H1 (cell line): ENCODE data around the gene BNC1. TPM values are rescaled to one million over a fixed set of nuclear protein-coding genes. Genes with fewer than 3 reads are reported as not detected.

ENCODE experiments used
- CTCF ChIA-PET: fragments of 300-600 bp; sonication (Branson Sonifier 250); formaldehyde crosslinking; loops from one replicate; lab custom pipeline; 2021; ENCODE audit not compliant: partially characterized antibody; lab: Charles Lee
- POLR2A ChIA-PET: fragments of 300-600 bp; sonication (Branson Sonifier 250); formaldehyde crosslinking; loops from one replicate; lab custom pipeline; 2021; ENCODE audit warnings: inconsistent platforms; ENCODE audit not compliant: partially characterized antibody; lab: Charles Lee
- DNase-seq, 2 experiments: peaks; one replicate each; pipeline versions ENCODE4 v3.0.0 to v3.0.0-alpha.2; 2010 to 2022; ENCODE audit warnings: low spot score in 2 of 2, low read depth in 1 of 2, mixed read lengths in 1 of 2
- FAIRE-seq: peaks from 2 replicates; lab custom pipeline; 2011; peaks lifted over from hg19 to GRCh38; lab: Jason Lieb, UNC
- H2AFZ ChIP-seq: 2 replicates; pipeline ENCODE4 v1.8.1; 2012; ENCODE audit warnings: low read length, inconsistent platforms
- H2AK5ac ChIP-seq: 2 replicates; pipeline ENCODE4 v1.6.1; 2013; ENCODE audit warnings: low read depth, low read length
- H2BK120ac ChIP-seq: replicated peaks from 2 replicates; pipeline ENCODE3; 2013; ENCODE audit warnings: low read depth, low read length, inconsistent platforms
- H2BK12ac ChIP-seq: 2 replicates; pipeline ENCODE4 v1.6.1; 2013; ENCODE audit warnings: low read depth, low read length
- H2BK15ac ChIP-seq: 2 replicates; pipeline ENCODE4 v1.6.1; 2013; ENCODE audit warnings: low read length
- H2BK20ac ChIP-seq: 2 replicates; pipeline ENCODE4 v1.6.1; 2013; ENCODE audit warnings: low read length
- H2BK5ac ChIP-seq: 2 replicates; pipeline ENCODE4 v1.6.1; 2013; ENCODE audit warnings: low read depth, low read length
- H3K14ac ChIP-seq: 2 replicates; pipeline ENCODE4 v1.6.1; 2013; ENCODE audit warnings: inconsistent platforms; ENCODE audit not compliant: insufficient read length
- H3K18ac ChIP-seq: 2 replicates; pipeline ENCODE4 v1.6.1; 2013; ENCODE audit warnings: low read length; ENCODE audit errors: extremely low read depth
- H3K23ac ChIP-seq: 2 replicates; pipeline ENCODE4 v1.6.1; 2013; ENCODE audit warnings: inconsistent platforms; ENCODE audit not compliant: insufficient read length
- H3K23me2 ChIP-seq: 2 replicates; pipeline ENCODE4 v1.6.1; 2013; ENCODE audit warnings: low read depth, low read length
- H3K27ac ChIP-seq: 2 replicates; pipeline ENCODE4 v1.6.1; 2011; ENCODE audit warnings: low read depth, low read length, inconsistent platforms
- H3K27me3 ChIP-seq, 4 experiments: replicated peaks in 1 of 4; 1 replicate in 1 of 4; 2 replicates in 3 of 4; pipeline versions ENCODE4 v1.6.1 to v1.8.1; 2011 to 2013; ENCODE audit warnings: low read length in 3 of 4, mild to moderate bottlenecking in 3 of 4, inconsistent platforms in 2 of 4, mixed read lengths in 2 of 4, moderate library complexity in 1 of 4; ENCODE audit not compliant: control insufficient read depth in 3 of 4, insufficient read depth in 3 of 4; ENCODE audit errors: extremely low read depth in 1 of 4
- H3K36me3 ChIP-seq, 4 experiments: 2 replicates each; pipeline versions ENCODE4 v1.6.1 to v1.8.1; 2011 to 2013; ENCODE audit warnings: mild to moderate bottlenecking in 4 of 4, low read length in 3 of 4, moderate library complexity in 2 of 4, control low read depth in 1 of 4, inconsistent platforms in 1 of 4; ENCODE audit not compliant: insufficient read depth in 4 of 4, control insufficient read depth in 2 of 4
- H3K4ac ChIP-seq: replicated peaks from 2 replicates; pipeline ENCODE3; 2013; ENCODE audit warnings: low read length, low read depth, mixed read lengths, inconsistent platforms; ENCODE audit not compliant: insufficient read length
- H3K4me1 ChIP-seq, 4 experiments: replicated peaks in 1 of 4; 1 replicate in 1 of 4; 2 replicates in 3 of 4; pipeline versions ENCODE4 v1.6.1 to v1.8.1; 2011 to 2013; ENCODE audit warnings: low read length in 3 of 4, inconsistent platforms in 2 of 4, mixed read lengths in 1 of 4; ENCODE audit not compliant: insufficient read depth in 4 of 4, control insufficient read depth in 3 of 4
- H3K4me2 ChIP-seq, 2 experiments: 2 replicates each; pipeline versions ENCODE4 v1.6.1 to v1.8.1; 2011 to 2013; ENCODE audit warnings: low read depth in 2 of 2, low read length in 2 of 2, control low read depth in 1 of 2, inconsistent platforms in 1 of 2, mild to moderate bottlenecking in 1 of 2; ENCODE audit not compliant: insufficient read depth in 1 of 2
- H3K4me3 ChIP-seq, 4 experiments: fragments of 200-600, 300-600 bp in 1 of 4; sonication (generic), shearing (Covaris generic), sonication (Bioruptor Twin) in 1 of 4; 2 replicates each; pipeline versions ENCODE4 v1.5.1 to v1.8.1; 2011 to 2016; ENCODE audit warnings: low read length in 4 of 4, low read depth in 3 of 4, control low read depth in 2 of 4, inconsistent platforms in 2 of 4, mild to moderate bottlenecking in 2 of 4, mixed read lengths in 1 of 4, moderate library complexity in 1 of 4; ENCODE audit not compliant: insufficient read depth in 2 of 4; ENCODE audit errors: extremely low read depth in 1 of 4
- H3K56ac ChIP-seq: replicated peaks from 2 replicates; pipeline ENCODE3; 2013; ENCODE audit warnings: low read depth, mild to moderate bottlenecking, mixed read lengths, low read length, inconsistent platforms; ENCODE audit not compliant: insufficient read length
- H3K79me1 ChIP-seq: 2 replicates; pipeline ENCODE4 v1.6.1; 2013; ENCODE audit warnings: low read depth, low read length, control low read depth
- H3K79me2 ChIP-seq, 2 experiments: 2 replicates each; pipeline versions ENCODE4 v1.6.1 to v1.8.1; 2012 to 2013; ENCODE audit warnings: low read length in 2 of 2, mild to moderate bottlenecking in 2 of 2, inconsistent platforms in 1 of 2; ENCODE audit not compliant: insufficient read depth in 2 of 2, control insufficient read depth in 1 of 2
- H3K9ac ChIP-seq, 4 experiments: replicated peaks in 1 of 4; 1 replicate in 1 of 4; 2 replicates in 3 of 4; pipeline versions ENCODE4 v1.6.1 to v1.8.1; 2011 to 2013; ENCODE audit warnings: low read depth in 3 of 4, low read length in 3 of 4, control low read depth in 2 of 4, mild to moderate bottlenecking in 2 of 4, moderate library complexity in 2 of 4, inconsistent platforms in 1 of 4; ENCODE audit errors: extremely low read depth in 1 of 4
- H3K9me3 ChIP-seq, 2 experiments: 2 replicates each; pipeline versions ENCODE4 v1.6.1 to v1.8.1; 2012 to 2013; ENCODE audit warnings: mild to moderate bottlenecking in 2 of 2, moderate library complexity in 2 of 2, control low read depth in 1 of 2, inconsistent platforms in 1 of 2, low read depth in 1 of 2, low read length in 1 of 2, mixed read lengths in 1 of 2; ENCODE audit not compliant: insufficient read depth in 2 of 2
- H4K20me1 ChIP-seq, 2 experiments: replicated peaks in 1 of 2; 2 replicates each; pipeline versions ENCODE3 to v1.8.1; 2011 to 2013; ENCODE audit warnings: inconsistent platforms in 2 of 2, low read length in 2 of 2, mild to moderate bottlenecking in 1 of 2; ENCODE audit not compliant: insufficient read depth in 2 of 2, control insufficient read depth in 1 of 2
- H4K5ac ChIP-seq: 2 replicates; pipeline ENCODE4 v1.6.1; 2013; ENCODE audit warnings: low read length, low read depth, mixed read lengths, inconsistent platforms; ENCODE audit not compliant: insufficient read length
- H4K8ac ChIP-seq: 2 replicates; pipeline ENCODE4 v1.8.0; 2013; ENCODE audit warnings: mild to moderate bottlenecking, moderate library complexity, low read length, inconsistent platforms; ENCODE audit not compliant: insufficient read depth; ENCODE audit errors: extremely low read depth
- H4K91ac ChIP-seq: replicated peaks from 2 replicates; pipeline ENCODE3; 2013; ENCODE audit warnings: low read length, mixed read lengths, inconsistent platforms; ENCODE audit not compliant: insufficient read length
- BCL11A ChIP-seq, 2 experiments: IDR thresholded peaks; one replicate each; pipeline ENCODE4 v1.6.1; 2011; ENCODE audit warnings: low read depth in 2 of 2, low read length in 2 of 2, mild to moderate bottlenecking in 2 of 2
- CHD2 ChIP-seq: IDR thresholded peaks from 2 replicates; pipeline ENCODE4 v1.6.1; 2012; ENCODE audit warnings: low read length, improper control_type of control experiment
- NRF1 ChIP-seq: IDR thresholded peaks from 2 replicates; pipeline ENCODE4 v1.6.1; 2011; ENCODE audit warnings: mild to moderate bottlenecking, low read depth, low read length, improper control_type of control experiment
- RAD21 ChIP-seq, 2 experiments: IDR thresholded peaks in 1 of 2; conservative IDR thresholded peaks in 1 of 2; 2 replicates each; pipeline ENCODE4 v1.6.1; 2011; ENCODE audit warnings: low read depth in 2 of 2, low read length in 2 of 2, improper control_type of control experiment in 1 of 2, inconsistent platforms in 1 of 2, mild to moderate bottlenecking in 1 of 2, moderate library complexity in 1 of 2
- RBBP5 ChIP-seq: IDR thresholded peaks from 2 replicates; pipeline ENCODE4 v1.7.1; 2012; ENCODE audit warnings: low read depth, mild to moderate bottlenecking, inconsistent platforms, low read length, moderate library complexity, borderline replicate concordance
- RFX5 ChIP-seq: IDR thresholded peaks from 2 replicates; pipeline ENCODE4 v1.6.1; 2011; ENCODE audit warnings: low read depth, low read length, improper control_type of control experiment, borderline replicate concordance
- SP1 ChIP-seq: IDR thresholded peaks from 2 replicates; pipeline ENCODE4 v1.6.1; 2011; ENCODE audit warnings: low read depth, low read length
- SP2 ChIP-seq: IDR thresholded peaks from 2 replicates; pipeline ENCODE4 v1.6.1; 2012; ENCODE audit warnings: mild to moderate bottlenecking, low read length, inconsistent platforms
- TCF12 ChIP-seq: IDR thresholded peaks from 2 replicates; pipeline ENCODE4 v1.6.1; 2011; ENCODE audit warnings: low read depth, mild to moderate bottlenecking, low read length
- WGBS, 2 experiments: shearing (Covaris generic) in 1 of 2; methylation state at CpG; one replicate each; pipeline versions ENCODE4 v1.1.6 to v1.1.7; 2013 to 2015; ENCODE audit warnings: low lambda C conversion rate in 2 of 2, mixed read lengths in 2 of 2, inconsistent platforms in 1 of 2, low coverage in 1 of 2, missing lambda C conversion rate in 1 of 2; ENCODE audit not compliant: insufficient replicate concordance in 2 of 2, insufficient coverage in 1 of 2, insufficient read length in 1 of 2; ENCODE audit errors: extremely low coverage in 1 of 2, missing lambda C conversion rate in 1 of 2; 5-methylcytosine and 5-hydroxymethylcytosine counted together
- polyA plus RNA-seq, 7 experiments: library from polyadenylated mRNA; depleted of rRNA in 3 of 7; stranded (reverse) in 5 of 7; unstranded in 2 of 7; fragments of >200 nt in 5 of 7; fragments of 200-250 nt in 2 of 7; gene quantifications; 1 replicate in 5 of 7; 2 replicates in 1 of 7; 4 replicates in 1 of 7; pipeline versions ENCODE4 v1.2.1 to v1.2.3, GENCODE V29; 2011 to 2013; ENCODE audit warnings: missing spikeins in 2 of 7, mixed read lengths in 2 of 7
- total RNA-seq: library from RNA; stranded (reverse); fragmentation: NEBNext Ultra II Directional; extraction: Animal tissue kit (Norgen Biotek cat#: 25700); gene quantifications from 2 replicates; pipeline ENCODE4 v1.2.1, GENCODE V29; 2021

BNC1 gene
- total and polyA plus RNA-seq, 2 of the 8 experiments (the other 6 are each of a cell fraction or from before 2014, with no cell fraction given), result 0.99 to 2.1 TPM

- TF ChIP-seq BCL11A (IDR thresholded peaks at IDR 0.05; ENCODE audit: low read depth in 2 of 2, low read length in 2 of 2) (no peak), NRF1 (no peak), TCF12 (no peak), RAD21 (IDR thresholded peaks at IDR 0.05 in 1 of 2, conservative IDR thresholded peaks at IDR 0.05 in 1 of 2; ENCODE audit: low read depth in 2 of 2, low read length in 2 of 2) (no peak), RBBP5 (no peak), RFX5 (no peak), SP2 (no peak), CHD2 (no peak), SP1 (no peak)
- no peak overlapping the region for H2BK5ac ChIP-seq
- no peak for DNase-seq
- H2BK15ac ChIP-seq, result no peak overlapping the region
- WGBS, 2 experiments, result 92% methylated on average over 3 of the region's 3 CpGs; no CpG with 5 or more reads in 1 of the 2 experiments
- no peaks in the 10 kb centered on the region for H3K9me3 ChIP-seq
- no peaks in the 10 kb centered on the region for H3K79me1 ChIP-seq
- no peak overlapping the region for H2BK20ac ChIP-seq
- H4K8ac ChIP-seq, result no peak overlapping the region
- H2AFZ ChIP-seq, result no peak overlapping the region
- no peak overlapping the region for H3K4me3 ChIP-seq
- no peak overlapping the region for H2BK120ac ChIP-seq
- no peak overlapping the region for H2BK12ac ChIP-seq
- H2AK5ac ChIP-seq, result no peak overlapping the region
- H3K79me2 ChIP-seq, result no peaks in the 10 kb centered on the region
- H3K56ac ChIP-seq, result no peak overlapping the region
- FAIRE-seq, result no peak
- H3K27ac ChIP-seq, result no peak overlapping the region
- H3K9ac ChIP-seq, result no peak overlapping the region
- no peak overlapping the region for H3K4ac ChIP-seq
- H3K18ac ChIP-seq, result no peak overlapping the region
- H3K14ac ChIP-seq, result no peak overlapping the region
- H4K91ac ChIP-seq, result no peak overlapping the region
- H3K36me3 ChIP-seq, result no peaks in the 10 kb centered on the region
- peaks cover 0 to 8% (median 4%) of the 10 kb centered on the region in 4 experiments; a peak in 5 of 7 replicates for H3K4me1 ChIP-seq
- H3K23me2 ChIP-seq, result peaks cover 7% of the 10 kb centered on the region; the same call in 1 of the 2 replicates
- ChIA-PET CTCF (interaction anchor here (1.0 to 1.5 kb wide), 3 partner anchors 18 to 151 kb away, joined by 3 to 4 read pairs (median 3); no protein-coding TSS in a partner anchor), POLR2A (no interaction called here)
- no peak overlapping the region for H3K23ac ChIP-seq
- no peaks in the 10 kb centered on the region for H4K20me1 ChIP-seq
- H3K27me3 ChIP-seq, result peaks cover 22 to 41% (median 37%) of the 10 kb centered on the region in 4 experiments
- no peak overlapping the region for H3K4me2 ChIP-seq
- H4K5ac ChIP-seq, result no peak overlapping the region
These were observed 3.1 kb upstream of the BNC1 start for GRCh38 chr15:83287541-83288027.
